Smooth muscle cell (in vitro differentiated cells): ENCODE results near the gene PPIH. TPM values are rescaled to one million over a fixed set of nuclear protein-coding genes. Genes with fewer than 3 reads are reported as not detected.
"Not testable (repeated sequence)": the region's sequence is repeated elsewhere in the genome, so short reads cannot be mapped to it uniquely, and the experiment has no call there.

Source experiments
- DNase-seq: peaks from one replicate; lab custom pipeline; 2025; ENCODE audit not compliant: unreplicated experiment; lab: John Stamatoyannopoulos, UW
- H2AFZ ChIP-seq: fragments of 200-600 bp; sonication (generic); 2 replicates; pipeline ENCODE4 v1.6.0; 2016; ENCODE audit warnings: antibody characterized with exemption, low read depth, mild to moderate bottlenecking
- H3F3A ChIP-seq: fragments of 200-600 bp; sonication (generic); 2 replicates; pipeline ENCODE4 v1.6.0; 2017; ENCODE audit warnings: antibody characterized with exemption, low read depth
- H3K27ac ChIP-seq: fragments of 200-600 bp; sonication (generic); 2 replicates; pipeline ENCODE4 v1.5.1; 2016; ENCODE audit warnings: low read depth, mild to moderate bottlenecking
- H3K27me3 ChIP-seq: fragments of 200-600 bp; sonication (generic); 2 replicates; pipeline ENCODE4 v1.6.1; 2016; ENCODE audit warnings: low read depth, mild to moderate bottlenecking
- H3K36me3 ChIP-seq: fragments of 200-600 bp; sonication (generic); 2 replicates; pipeline ENCODE4 v1.5.1; 2016; ENCODE audit warnings: low read depth
- H3K4me1 ChIP-seq: fragments of 200-600 bp; sonication (generic); 2 replicates; pipeline ENCODE4 v1.5.1; 2016; ENCODE audit warnings: low read depth
- H3K4me2 ChIP-seq: fragments of 200-600 bp; sonication (generic); 2 replicates; pipeline ENCODE4 v1.6.0; 2016; ENCODE audit warnings: mild to moderate bottlenecking
- H3K4me3 ChIP-seq: fragments of 200-600 bp; sonication (generic); 2 replicates; pipeline ENCODE4 v1.5.1; 2016; ENCODE audit warnings: mild to moderate bottlenecking
- H3K79me2 ChIP-seq: fragments of 200-600 bp; sonication (generic); 2 replicates; pipeline ENCODE4 v1.6.0; 2016; ENCODE audit warnings: low read depth, mild to moderate bottlenecking
- H3K9ac ChIP-seq: fragments of 200-600 bp; sonication (generic); 2 replicates; pipeline ENCODE4 v1.6.0; 2016; ENCODE audit warnings: low read depth
- H3K9me3 ChIP-seq: fragments of 200-600 bp; sonication (generic); replicated peaks from 2 replicates; pipeline ENCODE4 v1.5.1; 2016; ENCODE audit warnings: low read depth
- H4K20me1 ChIP-seq: fragments of 200-600 bp; sonication (generic); 2 replicates; pipeline ENCODE4 v1.6.0; 2016; ENCODE audit warnings: low read depth
- WGBS: methylation state at CpG from one replicate; pipeline ENCODE4 v1.1.7; 2016; ENCODE audit warnings: low lambda C conversion rate; 5-methylcytosine and 5-hydroxymethylcytosine counted together
- polyA plus RNA-seq: library from polyadenylated mRNA; unstranded; fragments of >200 nt; fragmentation: Nextera tagmentation; extraction: Ambion mirVana; gene quantifications from 2 replicates; pipeline ENCODE4 v1.2.1, GENCODE V29; 2016
- total RNA-seq: library from RNA; depleted of rRNA; stranded (reverse); fragments of >200 nt; gene quantifications from 2 replicates; pipeline ENCODE4 v1.2.3, GENCODE V29; 2014
- TF ChIP-seq, protein P1 (sequence below): fragments of 200-600 bp; sonication (generic); IDR thresholded peaks from 2 replicates; pipeline ENCODE4 v1.5.1; 2017; ENCODE audit warnings: borderline replicate concordance, mild to moderate bottlenecking, antibody characterized with exemption; ENCODE audit not compliant: insufficient read depth, poor library complexity, severe bottlenecking

Gene PPIH
- total and polyA plus RNA-seq, 2 experiments from 2014 or later, result 38.5 to 42.9 TPM

DNA sequence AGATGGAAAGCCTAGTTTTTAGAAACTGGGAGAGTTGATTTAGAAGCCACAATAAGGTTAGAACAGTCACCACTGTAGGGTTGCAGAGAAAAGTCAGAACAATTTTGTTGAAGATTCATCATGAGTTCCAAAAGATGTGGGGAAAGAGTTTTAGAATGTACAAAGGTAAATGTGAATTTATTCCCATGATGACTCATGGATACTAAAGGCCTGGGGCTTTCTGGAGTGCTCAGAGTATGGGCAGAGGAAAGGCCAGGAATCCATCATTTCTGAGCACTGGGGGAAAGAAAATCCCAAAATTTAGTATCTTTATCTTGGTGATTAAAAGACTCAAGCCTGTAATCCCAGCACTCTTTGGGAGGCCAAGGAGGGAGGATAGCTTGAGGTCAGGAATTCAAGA, 41.8 kb downstream of the PPIH start:
- Histone ChIP-seq H3K79me2 (peaks cover 26% of the 10 kb centered on the region), H3F3A (peaks cover 5% of the 10 kb centered on the region), H4K20me1 (peaks cover 49% of the 10 kb centered on the region), H3K9ac (no peak overlapping the region), H3K4me2 (no peak overlapping the region), H3K27me3 (no peaks in the 10 kb centered on the region), H3K27ac (no peak overlapping the region), H3K4me3 (no peak overlapping the region), H3K36me3 (peaks cover 37% of the 10 kb centered on the region), H3K4me1 (no peaks in the 10 kb centered on the region), H3K9me3 (no peaks in the 10 kb centered on the region), H2AFZ (no peak overlapping the region)
- no peak for DNase-seq
- TF ChIP-seq, protein P1, sequence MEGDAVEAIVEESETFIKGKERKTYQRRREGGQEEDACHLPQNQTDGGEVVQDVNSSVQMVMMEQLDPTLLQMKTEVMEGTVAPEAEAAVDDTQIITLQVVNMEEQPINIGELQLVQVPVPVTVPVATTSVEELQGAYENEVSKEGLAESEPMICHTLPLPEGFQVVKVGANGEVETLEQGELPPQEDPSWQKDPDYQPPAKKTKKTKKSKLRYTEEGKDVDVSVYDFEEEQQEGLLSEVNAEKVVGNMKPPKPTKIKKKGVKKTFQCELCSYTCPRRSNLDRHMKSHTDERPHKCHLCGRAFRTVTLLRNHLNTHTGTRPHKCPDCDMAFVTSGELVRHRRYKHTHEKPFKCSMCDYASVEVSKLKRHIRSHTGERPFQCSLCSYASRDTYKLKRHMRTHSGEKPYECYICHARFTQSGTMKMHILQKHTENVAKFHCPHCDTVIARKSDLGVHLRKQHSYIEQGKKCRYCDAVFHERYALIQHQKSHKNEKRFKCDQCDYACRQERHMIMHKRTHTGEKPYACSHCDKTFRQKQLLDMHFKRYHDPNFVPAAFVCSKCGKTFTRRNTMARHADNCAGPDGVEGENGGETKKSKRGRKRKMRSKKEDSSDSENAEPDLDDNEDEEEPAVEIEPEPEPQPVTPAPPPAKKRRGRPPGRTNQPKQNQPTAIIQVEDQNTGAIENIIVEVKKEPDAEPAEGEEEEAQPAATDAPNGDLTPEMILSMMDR, result no peak

DNA sequence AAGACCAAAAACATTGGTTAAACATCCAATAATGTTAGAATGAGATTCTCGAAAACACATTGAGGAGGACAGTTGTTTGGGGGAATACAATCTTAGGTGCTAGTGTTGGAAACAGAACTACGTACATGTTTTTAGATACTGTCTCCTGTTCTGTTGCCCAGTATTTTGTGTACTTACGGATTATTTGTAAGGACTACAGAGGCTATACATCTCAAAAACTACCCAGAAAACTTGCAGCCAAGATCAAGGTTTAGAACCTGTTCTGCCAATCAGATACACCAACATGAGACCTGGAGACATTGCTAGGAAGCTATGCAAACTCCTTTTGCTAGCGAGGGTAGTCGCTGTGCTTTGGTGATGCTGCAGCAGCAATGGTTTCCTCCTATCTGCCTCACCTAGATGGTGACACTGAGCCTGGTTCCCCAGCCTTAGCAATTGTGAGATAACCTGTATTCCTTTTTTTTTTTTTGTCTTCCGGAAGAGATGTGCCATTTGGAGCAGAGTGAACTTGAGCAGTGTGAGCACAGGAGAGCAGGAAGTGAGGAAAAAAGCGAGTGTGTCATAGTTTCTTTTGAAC, 45.8 kb downstream of the PPIH start:
- TF ChIP-seq, protein P1, result no peak
- 94% methylated on average over 7 of the region's 7 CpGs for WGBS
- H4K20me1 ChIP-seq, result peaks cover 19% of the 10 kb centered on the region
- H3K9me3 ChIP-seq, result no peaks in the 10 kb centered on the region
- H3K4me3 ChIP-seq, result no peak overlapping the region
- peaks cover 31% of the 10 kb centered on the region for H3K36me3 ChIP-seq
- no peaks in the 10 kb centered on the region for H3K27me3 ChIP-seq
- H3K9ac ChIP-seq, result no peak overlapping the region
- H2AFZ ChIP-seq, result no peak overlapping the region
- no peak overlapping the region for H3K4me2 ChIP-seq
- H3K27ac ChIP-seq, result no peak overlapping the region
- DNase-seq, result no peak
- no peaks in the 10 kb centered on the region for H3K4me1 ChIP-seq
- peaks cover 7% of the 10 kb centered on the region for H3K79me2 ChIP-seq
- H3F3A ChIP-seq, result peaks cover 5% of the 10 kb centered on the region

DNA sequence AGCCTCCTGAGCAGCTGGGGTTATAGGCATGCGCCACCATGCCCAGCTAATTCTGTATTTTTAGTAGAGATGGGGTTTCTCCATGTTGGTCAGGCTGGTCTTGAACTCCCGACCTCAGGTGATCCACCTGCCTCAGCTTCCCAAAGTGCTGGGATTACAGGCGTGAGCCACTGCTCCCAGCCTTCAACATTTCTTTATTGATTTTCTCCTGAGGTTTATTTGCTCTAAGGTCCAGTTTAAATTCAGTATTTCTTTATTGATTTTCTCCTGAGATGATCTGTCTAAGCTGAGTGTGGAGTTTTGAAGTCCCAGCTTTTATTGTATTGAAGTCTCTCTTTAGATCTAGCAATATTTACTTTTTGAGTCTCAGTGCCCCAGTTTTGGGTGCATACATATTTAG, 54.6 kb downstream of the PPIH start:
- not testable (repeated sequence) for H3K27ac ChIP-seq, H3K4me2 ChIP-seq, H3K9me3 ChIP-seq, H3K27me3 ChIP-seq, H4K20me1 ChIP-seq, H2AFZ ChIP-seq, H3K9ac ChIP-seq, H3F3A ChIP-seq, H3K4me3 ChIP-seq, DNase-seq, H3K4me1 ChIP-seq
- Histone ChIP-seq H3K36me3 (peaks cover 20% of the 10 kb centered on the region), H3K79me2 (peaks cover 31% of the 10 kb centered on the region)
- 100% methylated on average over 3 of the region's 3 CpGs for WGBS

DNA sequence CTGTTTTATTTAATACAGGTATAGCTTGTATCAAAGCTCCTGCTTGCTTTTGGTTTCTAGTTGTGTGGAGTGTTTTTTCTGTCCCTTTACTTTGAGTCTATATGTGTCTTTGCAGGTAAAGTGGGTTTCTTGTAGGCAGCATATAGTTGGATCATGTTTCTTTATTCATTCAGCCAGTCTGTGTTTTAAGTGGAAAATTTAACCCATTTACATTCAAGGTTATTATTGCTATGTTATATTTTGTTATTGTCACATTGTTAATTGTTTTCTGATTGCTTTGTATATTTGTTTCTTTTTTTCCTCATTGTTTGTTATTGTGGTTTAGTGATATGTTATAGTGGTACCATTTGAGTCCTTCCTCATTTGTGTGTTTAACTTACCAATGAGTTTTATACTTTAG, 55.1 kb downstream of the PPIH start:
- Histone ChIP-seq H2AFZ (no peak overlapping the region), H3K4me3 (no peak overlapping the region), H3K9me3 (no peaks in the 10 kb centered on the region), H3F3A (no peaks in the 10 kb centered on the region), H3K27me3 (no peaks in the 10 kb centered on the region), H3K9ac (no peak overlapping the region), H3K79me2 (peaks cover 31% of the 10 kb centered on the region), H3K4me1 (no peaks in the 10 kb centered on the region), H3K36me3 (peaks cover 20% of the 10 kb centered on the region), H3K4me2 (no peak overlapping the region), H4K20me1 (no peaks in the 10 kb centered on the region), H3K27ac (no peak overlapping the region)
- no peak for DNase-seq
- TF ChIP-seq, protein P1, result no peak

DNA sequence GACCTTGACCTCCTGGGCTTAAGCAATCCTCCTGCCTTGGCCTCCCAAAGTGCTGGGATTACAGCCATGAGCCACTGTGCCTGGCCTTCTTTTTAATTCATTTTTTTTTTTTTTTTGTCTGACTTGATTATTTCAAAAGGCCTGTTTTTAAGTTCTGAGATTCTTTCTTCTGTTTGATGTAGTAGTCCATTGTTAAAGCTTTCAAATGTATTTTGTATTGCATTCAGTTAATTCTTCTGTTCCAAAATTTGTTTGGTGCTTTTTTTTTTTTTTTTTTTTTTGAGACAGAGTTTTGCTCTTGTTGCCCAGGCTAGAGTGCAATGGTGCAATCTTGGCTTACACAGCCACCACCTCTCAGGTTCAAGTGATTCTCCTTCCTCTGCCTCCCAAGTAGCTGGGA, 56.2 kb downstream of the PPIH start:
- not testable (repeated sequence) for H3K27ac ChIP-seq, H2AFZ ChIP-seq, H3K4me2 ChIP-seq, H3K9me3 ChIP-seq, H4K20me1 ChIP-seq, H3K4me1 ChIP-seq, DNase-seq, H3K9ac ChIP-seq, H3F3A ChIP-seq, H3K27me3 ChIP-seq, H3K4me3 ChIP-seq
- Histone ChIP-seq H3K79me2 (peaks cover 31% of the 10 kb centered on the region), H3K36me3 (peaks cover 20% of the 10 kb centered on the region)
